Spleen (tissue), 11 donors: ENCODE data around the gene WFIKKN2. TPM values are rescaled to one million over a fixed set of nuclear protein-coding genes. Genes with fewer than 3 reads are reported as not detected.

Experiments
- DNase-seq: peaks from one replicate; pipeline ENCODE4 v3.0.0-alpha.2; 2020
- H3K27ac ChIP-seq, 8 donors: fragments of 200-600 bp; sonication (generic) in 7 of 8; 1 replicate in 4 of 8; 2 replicates in 4 of 8; pipeline versions ENCODE4 v1.5.0 to v1.8.0; 2016 to 2021; ENCODE audit warnings: inconsistent platforms in 4 of 8, mild to moderate bottlenecking in 4 of 8, moderate library complexity in 1 of 8
- H3K27me3 ChIP-seq, 7 donors: fragments of 200-600 bp; sonication (generic) in 6 of 7; replicated peaks in 1 of 7; 1 replicate in 4 of 7; 2 replicates in 3 of 7; pipeline versions ENCODE4 v1.5.0 to v1.8.0; 2016 to 2021; ENCODE audit warnings: inconsistent platforms in 3 of 7, mild to moderate bottlenecking in 1 of 7
- H3K36me3 ChIP-seq, 6 donors: fragments of 200-600 bp; sonication (generic) in 5 of 6; 1 replicate in 4 of 6; 2 replicates in 2 of 6; pipeline versions ENCODE4 v1.5.0 to v1.8.0; 2016 to 2021; ENCODE audit warnings: inconsistent platforms in 2 of 6
- H3K4me1 ChIP-seq, 6 donors: fragments of 200-600 bp; sonication (generic) in 5 of 6; 1 replicate in 3 of 6; 2 replicates in 3 of 6; pipeline versions ENCODE4 v1.5.0 to v1.8.0; 2016 to 2021; ENCODE audit warnings: inconsistent platforms in 3 of 6
- H3K4me3 ChIP-seq, 8 donors: fragments of 200-600 bp; sonication (generic) in 7 of 8; 1 replicate in 4 of 8; 2 replicates in 4 of 8; pipeline versions ENCODE4 v1.5.0 to v1.8.0; 2016 to 2021; ENCODE audit warnings: inconsistent platforms in 4 of 8, mild to moderate bottlenecking in 4 of 8, moderate library complexity in 2 of 8
- H3K9me3 ChIP-seq, 8 donors: fragments of 200-600 bp; sonication (generic) in 7 of 8; 1 replicate in 4 of 8; 2 replicates in 4 of 8; pipeline versions ENCODE4 v1.5.0 to v1.8.0; 2016 to 2021; ENCODE audit warnings: inconsistent platforms in 4 of 8
- CTCF ChIP-seq, 11 experiments: fragments of 200-600 bp in 7 of 11; fragments of 450-650 bp in 4 of 11; sonication (generic) in 4 of 11; IDR thresholded peaks in 8 of 11; conservative IDR thresholded peaks in 3 of 11; 1 replicate in 7 of 11; 2 replicates in 4 of 11; pipeline versions ENCODE4 v1.4.0 to v1.8.0; 2016 to 2021; ENCODE audit warnings: antibody characterized with exemption in 11 of 11, inconsistent platforms in 4 of 11, mild to moderate bottlenecking in 1 of 11
- POLR2A ChIP-seq, 3 donors: fragments of 450-650 bp; IDR thresholded peaks; one replicate each; pipeline ENCODE4 v1.5.1; 2017; ENCODE audit warnings: antibody characterized with exemption in 3 of 3, mild to moderate bottlenecking in 1 of 3
- POLR2AphosphoS5 ChIP-seq, 3 donors: sonication (generic); formaldehyde crosslinking; IDR thresholded peaks; one replicate each; pipeline ENCODE4 v1.5.1; 2017; ENCODE audit warnings: antibody characterized with exemption in 3 of 3
- WGBS, 5 donors: extraction: QIAGEN DNeasy Blood & Tissue Kit in 3 of 5; methylation state at CpG; one replicate each; pipeline versions ENCODE4 v1.1.5 to v1.1.7; 2013 to 2018; 5-methylcytosine and 5-hydroxymethylcytosine counted together
- intact Hi-C: fragments of 100-400 bp; cut with DNase I; formaldehyde crosslinking; loops from one replicate; pipeline ENCODE4 v1.15.0; 2023; ENCODE audit warnings: low total_unique reads
- polyA plus RNA-seq, 3 donors: library from polyadenylated mRNA; stranded (reverse); fragments of 200-250 nt; gene quantifications; one replicate each; pipeline ENCODE4 v1.2.1, GENCODE V29; 2013
- total RNA-seq, 7 donors: library from RNA; depleted of rRNA in 3 of 7; stranded (reverse); fragments of >200 nt in 3 of 7; fragmentation: NEBNext Ultra II Directional in 4 of 7; extraction: Animal tissue kit (Norgen Biotek cat#: 25700) in 4 of 7; gene quantifications; one replicate each; pipeline versions ENCODE4 v1.1.0 to v1.2.1, GENCODE V29; 2016 to 2021
- donor health status: healthy with polysubstance abuse.
- donor health status: DM: no; HTN: no; CAD: no; lungs with moderate emphysema.
- donor health status: DM: no; HTN: no; CAD: no.
- donor health status: Bipolar disorder and iron deficiency.
- donor health status: healthy.
- donor health status: DM: no; HTN: no; CAD: no.
- donor health status: DM: yes; HTN: yes; CAD: no.

WFIKKN2 gene
- total and polyA plus RNA-seq, 10 donors, result 0.02 to 0.51 (median 0.10) TPM; not detected in 4

GRCh38 chr17:50866950-50867362 lies 31.6 kb downstream of the WFIKKN2 start:
- Histone ChIP-seq H3K9me3 (no peaks in the 10 kb centered on the region), H3K4me3 (peak overlapping the region; percentile 29 to 88 (median 82)), H3K27ac (peak overlapping the region; percentile 88 to 100 (median 100)), H3K4me1 (peaks cover 17 to 69% (median 56%) of the 10 kb centered on the region in 6 donors), H3K36me3 (peaks cover 0 to 18% (median 5%) of the 10 kb centered on the region in 6 donors), H3K27me3 (no peaks in the 10 kb centered on the region)
- DNase-seq, result peak; percentile 94
- intact Hi-C loops, result no loop called here
- TF ChIP-seq POLR2AphosphoS5 (IDR thresholded peaks at IDR 0.05) (no peak), POLR2A (IDR thresholded peaks at IDR 0.05) (no peak)
- 0% methylated on average over 22 to 28 of the region's 28 CpGs for WGBS, 5 donors

GRCh38 chr17:50867363-50868139 lies 32.2 kb downstream of the WFIKKN2 start:
- H3K4me1 ChIP-seq, result peaks cover 23 to 69% (median 58%) of the 10 kb centered on the region in 6 donors
- no peaks in the 10 kb centered on the region for H3K9me3 ChIP-seq
- H3K36me3 ChIP-seq, result peaks cover 0 to 12% (median 4%) of the 10 kb centered on the region in 6 donors
- H3K27me3 ChIP-seq, result no peaks in the 10 kb centered on the region
- peak overlapping the region; percentile 29 to 88 (median 82) for H3K4me3 ChIP-seq
- TF ChIP-seq POLR2A (IDR thresholded peaks at IDR 0.05), result peak; percentile 35 to 88 (median 40)
- TF ChIP-seq POLR2AphosphoS5 (IDR thresholded peaks at IDR 0.05), result peak; percentile 78 to 95 (median 93)
- TF ChIP-seq CTCF (IDR thresholded peaks at IDR 0.05 in 8 of 11, conservative IDR thresholded peaks at IDR 0.05 in 3 of 11), result no peak
- peak; percentile 95 for DNase-seq
- 0 to 1% (median 1%) methylated on average over 35 of the region's 35 CpGs for WGBS, 5 donors
- intact Hi-C loops, result no loop called here
- peak overlapping the region; percentile 88 to 100 (median 100) for H3K27ac ChIP-seq

- Histone ChIP-seq H3K36me3 (peaks cover 0 to 6% (median 3%) of the 10 kb centered on the region in 6 donors), H3K27me3 (no peaks in the 10 kb centered on the region), H3K9me3 (no peaks in the 10 kb centered on the region), H3K4me3 (peak overlapping the region in 7 of 8 donors; percentile 78 to 88 (median 83)), H3K4me1 (peaks cover 28 to 69% (median 58%) of the 10 kb centered on the region in 6 donors), H3K27ac (peak overlapping the region; percentile 88 to 100 (median 100))
- WGBS, 5 donors, result 7 to 34% (median 31%) methylated on average over 1 of the region's 1 CpG
- DNase-seq, result no peak
- intact Hi-C loops, result no loop called here
- no peak for TF ChIP-seq POLR2AphosphoS5 (IDR thresholded peaks at IDR 0.05)
- no peak for TF ChIP-seq POLR2A (IDR thresholded peaks at IDR 0.05)
- no peak for TF ChIP-seq CTCF (IDR thresholded peaks at IDR 0.05 in 8 of 11, conservative IDR thresholded peaks at IDR 0.05 in 3 of 11)
Measured at GRCh38 chr17:50868140-50868438, 32.7 kb downstream of the WFIKKN2 start.

GRCh38 chr17:50868602-50869001 lies 33.2 kb downstream of the WFIKKN2 start:
- Histone ChIP-seq H3K36me3 (peaks cover 0 to 1% (median under 1%) of the 10 kb centered on the region in 6 donors), H3K27me3 (no peaks in the 10 kb centered on the region), H3K4me3 (peak overlapping the region in 3 of 8 donors; percentile 81 to 88 (median 84)), H3K9me3 (no peaks in the 10 kb centered on the region), H3K27ac (peak overlapping the region in 7 of 8 donors; percentile 99 to 100 (median 100)), H3K4me1 (peaks cover 27 to 68% (median 55%) of the 10 kb centered on the region in 6 donors)
- no peak for TF ChIP-seq CTCF (IDR thresholded peaks at IDR 0.05 in 8 of 11, conservative IDR thresholded peaks at IDR 0.05 in 3 of 11)
- no peak for TF ChIP-seq POLR2A (IDR thresholded peaks at IDR 0.05)
- TF ChIP-seq POLR2AphosphoS5 (IDR thresholded peaks at IDR 0.05), result no peak
- 73 to 93% (median 86%) methylated on average over 1 of the region's 1 CpG for WGBS, 5 donors
- intact Hi-C loops, result no loop called here
- no peak for DNase-seq
